ENCODE measurements around the gene TNFRSF4. TPM values are rescaled to one million over a fixed set of nuclear protein-coding genes. Genes with fewer than 3 reads are reported as not detected.

Gene TNFRSF4
- total RNA-seq, 1 donor from 2014 or later: not detected

GRCh38 chr1:1259119-1259488 lies 45.2 kb upstream of the TNFRSF4 start:
- Histone ChIP-seq H3K36me3 (no peaks in the 10 kb centered on the region), H3K9me3 (ENCODE audit: low read depth) (no peaks in the 10 kb centered on the region)
- no peak for TF ChIP-seq EZH2 (IDR thresholded peaks at IDR 0.05)
- TF ChIP-seq EZH2phosphoT487 (IDR thresholded peaks at IDR 0.05): no peak
- TF ChIP-seq, protein P1, sequence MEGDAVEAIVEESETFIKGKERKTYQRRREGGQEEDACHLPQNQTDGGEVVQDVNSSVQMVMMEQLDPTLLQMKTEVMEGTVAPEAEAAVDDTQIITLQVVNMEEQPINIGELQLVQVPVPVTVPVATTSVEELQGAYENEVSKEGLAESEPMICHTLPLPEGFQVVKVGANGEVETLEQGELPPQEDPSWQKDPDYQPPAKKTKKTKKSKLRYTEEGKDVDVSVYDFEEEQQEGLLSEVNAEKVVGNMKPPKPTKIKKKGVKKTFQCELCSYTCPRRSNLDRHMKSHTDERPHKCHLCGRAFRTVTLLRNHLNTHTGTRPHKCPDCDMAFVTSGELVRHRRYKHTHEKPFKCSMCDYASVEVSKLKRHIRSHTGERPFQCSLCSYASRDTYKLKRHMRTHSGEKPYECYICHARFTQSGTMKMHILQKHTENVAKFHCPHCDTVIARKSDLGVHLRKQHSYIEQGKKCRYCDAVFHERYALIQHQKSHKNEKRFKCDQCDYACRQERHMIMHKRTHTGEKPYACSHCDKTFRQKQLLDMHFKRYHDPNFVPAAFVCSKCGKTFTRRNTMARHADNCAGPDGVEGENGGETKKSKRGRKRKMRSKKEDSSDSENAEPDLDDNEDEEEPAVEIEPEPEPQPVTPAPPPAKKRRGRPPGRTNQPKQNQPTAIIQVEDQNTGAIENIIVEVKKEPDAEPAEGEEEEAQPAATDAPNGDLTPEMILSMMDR (IDR thresholded peaks at IDR 0.05): no peak

DNA sequence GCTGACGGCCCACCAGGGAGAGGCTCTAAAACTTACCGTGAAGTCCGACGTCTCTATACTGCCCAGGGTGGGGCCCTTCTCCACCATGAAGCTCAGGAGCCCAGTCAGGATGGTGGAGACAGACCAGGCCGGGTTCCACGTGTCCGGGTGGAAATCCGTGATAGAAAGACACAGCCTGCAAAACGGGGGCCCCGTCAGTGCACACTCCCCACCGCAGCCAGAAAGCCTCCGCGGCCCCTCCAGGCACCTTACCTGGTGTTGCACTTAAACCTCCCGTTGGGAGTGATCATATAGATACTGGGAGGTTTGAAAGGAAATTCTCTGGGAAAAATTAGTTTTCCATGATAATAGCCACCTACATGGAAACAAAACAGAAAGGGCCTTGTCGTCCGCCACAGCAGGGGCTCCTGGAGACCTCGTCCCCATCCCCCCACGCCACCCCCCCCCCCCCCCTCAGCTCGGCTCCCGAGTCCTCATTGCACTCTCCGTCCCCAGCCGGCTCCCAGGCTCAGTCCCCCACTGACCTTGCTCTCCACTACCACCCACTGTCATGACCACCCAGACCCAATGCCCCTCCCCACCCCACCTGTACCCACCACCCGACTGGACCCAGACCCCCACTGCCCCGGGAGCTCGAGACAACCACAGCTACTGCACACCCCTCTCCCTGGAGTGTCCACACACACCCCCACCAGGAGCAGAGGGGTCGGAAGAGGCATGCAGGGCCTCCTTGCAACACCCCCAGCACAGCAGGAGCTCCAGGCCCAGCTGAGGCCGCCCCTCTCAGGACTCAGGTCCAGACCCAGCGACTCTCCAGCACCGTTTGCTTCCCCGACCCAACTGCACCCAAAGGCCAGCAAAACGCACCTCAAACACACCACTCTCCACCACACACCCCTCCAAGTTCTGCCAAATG lies 43.3 kb upstream of the TNFRSF4 start:
- Histone ChIP-seq H3K4me2 (no peak overlapping the region), H4K20me1 (ENCODE audit: low read depth) (peaks cover 37% of the 10 kb centered on the region), H3K36me3 (no peaks in the 10 kb centered on the region)

More at GRCh38 chr1:1259119-1259488, 45.2 kb upstream of the TNFRSF4 start:
- no peak overlapping the region for H3K4me3 Mint-ChIP-seq
- H3K9me3 Mint-ChIP-seq: no peaks in the 10 kb centered on the region
- peaks cover 3% of the 10 kb centered on the region for H3K4me1 Mint-ChIP-seq
- H3K36me3 Mint-ChIP-seq: peaks cover 28% of the 10 kb centered on the region
- H4K20me1 ChIP-seq (ENCODE audit: low read depth): peaks cover 54% of the 10 kb centered on the region
- H3K27me3 Mint-ChIP-seq (ENCODE audit: insufficient read depth, low read depth): peaks cover 2% of the 10 kb centered on the region
- no peak for DNase-seq (ENCODE audit: low spot score)
- no peak overlapping the region for H3K27ac ChIP-seq
- no peaks in the 10 kb centered on the region for H3K4me1 ChIP-seq
- no peaks in the 10 kb centered on the region for H3K79me2 ChIP-seq (ENCODE audit: low read depth)
- H3K4me3 ChIP-seq: no peak overlapping the region
- H3K4me2 ChIP-seq: no peak overlapping the region
- no peak overlapping the region for H3K9ac ChIP-seq
- no peaks in the 10 kb centered on the region for H3K27me3 ChIP-seq
- H3K27ac Mint-ChIP-seq: peak overlapping the region; percentile 42
- H3F3A ChIP-seq (ENCODE audit: low read depth): no peaks in the 10 kb centered on the region
- H2AFZ ChIP-seq (replicated peaks): no peak overlapping the region

GRCh38 chr1:1255611-1256010 lies 41.7 kb upstream of the TNFRSF4 start:
- H3K4me1 ChIP-seq: no peaks in the 10 kb centered on the region
- H3F3A ChIP-seq (ENCODE audit: low read depth): peaks cover 4% of the 10 kb centered on the region
- no peaks in the 10 kb centered on the region for H3K9me3 Mint-ChIP-seq
- no peak overlapping the region for H3K4me3 ChIP-seq
- no peak overlapping the region for H3K4me3 Mint-ChIP-seq
- H4K20me1 ChIP-seq (ENCODE audit: low read depth): peaks cover 27% of the 10 kb centered on the region
- H3K36me3 ChIP-seq: no peaks in the 10 kb centered on the region
- H3K27me3 Mint-ChIP-seq (ENCODE audit: insufficient read depth, low read depth): peaks cover 2% of the 10 kb centered on the region
- H3K79me2 ChIP-seq (ENCODE audit: low read depth): no peaks in the 10 kb centered on the region
- TF ChIP-seq EZH2phosphoT487 (IDR thresholded peaks at IDR 0.05) (no peak), EZH2 (IDR thresholded peaks at IDR 0.05) (no peak)
- TF ChIP-seq, protein P1 (IDR thresholded peaks at IDR 0.05): no peak
- no peaks in the 10 kb centered on the region for H3K27me3 ChIP-seq
- no peak overlapping the region for H3K27ac Mint-ChIP-seq
- no peak overlapping the region for H3K9ac ChIP-seq
- no peak overlapping the region for H3K27ac ChIP-seq
- peaks cover 23% of the 10 kb centered on the region for H3K36me3 Mint-ChIP-seq
- H3K4me1 Mint-ChIP-seq: no peaks in the 10 kb centered on the region
- DNase-seq (ENCODE audit: low spot score): no peak
- H2AFZ ChIP-seq (replicated peaks): no peak overlapping the region
- H3K9me3 ChIP-seq (ENCODE audit: low read depth): no peaks in the 10 kb centered on the region
- H3K4me2 ChIP-seq: no peak overlapping the region

More for the DNA sequence above, 43.3 kb upstream of the TNFRSF4 start:
- H3K4me1 Mint-ChIP-seq: peaks cover 3% of the 10 kb centered on the region
- no peak overlapping the region for H3K9ac ChIP-seq
- H3F3A ChIP-seq (ENCODE audit: low read depth): no peaks in the 10 kb centered on the region
- no peak for DNase-seq (ENCODE audit: low spot score)
- peak overlapping the region; percentile 40 for H3K27ac Mint-ChIP-seq
- H3K4me1 ChIP-seq: no peaks in the 10 kb centered on the region
- no peaks in the 10 kb centered on the region for H3K27me3 ChIP-seq
- H3K27ac ChIP-seq: no peak overlapping the region
- H2AFZ ChIP-seq (replicated peaks): no peak overlapping the region
- TF ChIP-seq EZH2phosphoT487 (IDR thresholded peaks at IDR 0.05): no peak
- TF ChIP-seq, protein P1 (IDR thresholded peaks at IDR 0.05): no peak
- no peak for TF ChIP-seq EZH2 (IDR thresholded peaks at IDR 0.05)
- no peaks in the 10 kb centered on the region for H3K9me3 ChIP-seq (ENCODE audit: low read depth)
- H3K9me3 Mint-ChIP-seq: no peaks in the 10 kb centered on the region
- H3K4me3 ChIP-seq: no peak overlapping the region
- peaks cover 28% of the 10 kb centered on the region for H3K36me3 Mint-ChIP-seq
- peaks cover 3% of the 10 kb centered on the region for H3K27me3 Mint-ChIP-seq (ENCODE audit: insufficient read depth, low read depth)
- no peaks in the 10 kb centered on the region for H3K79me2 ChIP-seq (ENCODE audit: low read depth)
- H3K4me3 Mint-ChIP-seq: peak overlapping the region; percentile 41
